8988T (cell line): ENCODE results near the gene GGNBP2.
"Not testable (repeated sequence)": the region's sequence is repeated elsewhere in the genome, so short reads cannot be mapped to it uniquely, and the experiment has no call there.

Source experiments
- DNase-seq: peaks from one replicate; pipeline ENCODE4 v3.0.0; 2011

The GGNBP2 gene, protein sequence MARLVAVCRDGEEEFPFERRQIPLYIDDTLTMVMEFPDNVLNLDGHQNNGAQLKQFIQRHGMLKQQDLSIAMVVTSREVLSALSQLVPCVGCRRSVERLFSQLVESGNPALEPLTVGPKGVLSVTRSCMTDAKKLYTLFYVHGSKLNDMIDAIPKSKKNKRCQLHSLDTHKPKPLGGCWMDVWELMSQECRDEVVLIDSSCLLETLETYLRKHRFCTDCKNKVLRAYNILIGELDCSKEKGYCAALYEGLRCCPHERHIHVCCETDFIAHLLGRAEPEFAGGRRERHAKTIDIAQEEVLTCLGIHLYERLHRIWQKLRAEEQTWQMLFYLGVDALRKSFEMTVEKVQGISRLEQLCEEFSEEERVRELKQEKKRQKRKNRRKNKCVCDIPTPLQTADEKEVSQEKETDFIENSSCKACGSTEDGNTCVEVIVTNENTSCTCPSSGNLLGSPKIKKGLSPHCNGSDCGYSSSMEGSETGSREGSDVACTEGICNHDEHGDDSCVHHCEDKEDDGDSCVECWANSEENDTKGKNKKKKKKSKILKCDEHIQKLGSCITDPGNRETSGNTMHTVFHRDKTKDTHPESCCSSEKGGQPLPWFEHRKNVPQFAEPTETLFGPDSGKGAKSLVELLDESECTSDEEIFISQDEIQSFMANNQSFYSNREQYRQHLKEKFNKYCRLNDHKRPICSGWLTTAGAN

DNA sequence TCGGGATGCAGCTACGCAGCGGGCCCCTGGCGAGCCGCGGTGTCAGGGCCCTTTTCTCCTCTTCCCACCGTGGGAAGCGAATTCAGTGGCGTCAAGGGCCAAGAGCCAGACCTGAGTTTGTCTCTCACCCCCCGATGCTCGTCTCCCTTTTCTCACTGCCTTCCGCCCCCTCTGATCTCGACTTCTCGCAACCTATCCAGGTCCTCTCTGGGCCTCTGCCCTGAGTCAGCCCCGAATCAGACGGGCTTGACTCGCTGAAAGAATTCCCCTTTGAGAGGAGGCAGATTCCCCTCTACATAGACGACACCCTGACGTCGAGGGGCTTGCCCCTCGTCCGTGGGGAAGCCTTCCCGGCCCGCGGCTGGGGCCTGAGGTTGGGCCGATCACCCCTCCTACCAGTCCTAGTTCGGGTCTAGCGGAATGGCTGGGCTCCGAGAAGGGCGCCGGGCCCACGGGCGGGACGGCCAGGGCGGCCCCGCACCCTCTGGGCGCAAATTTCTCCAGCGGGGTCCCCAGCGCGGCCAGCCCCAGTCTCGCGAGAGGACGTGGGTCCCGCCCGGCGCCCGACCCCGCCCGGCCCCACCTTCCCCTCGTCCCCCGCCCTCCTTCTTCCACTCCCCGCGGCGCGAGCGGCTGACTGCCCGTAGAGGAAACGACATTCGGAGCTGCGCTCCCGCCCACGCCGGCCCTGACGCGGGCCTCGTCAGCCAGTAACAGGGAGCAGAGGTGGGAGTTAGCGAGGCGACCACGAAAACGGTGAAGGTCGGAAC, at the start of gene GGNBP2:
Gene GGNBP2, plus strand, starts transcription at position 613 of the 770 bp plus-strand sequence. CDS start 806 bp downstream, outside the sequence.
- peak; percentile 54 for DNase-seq

DNA sequence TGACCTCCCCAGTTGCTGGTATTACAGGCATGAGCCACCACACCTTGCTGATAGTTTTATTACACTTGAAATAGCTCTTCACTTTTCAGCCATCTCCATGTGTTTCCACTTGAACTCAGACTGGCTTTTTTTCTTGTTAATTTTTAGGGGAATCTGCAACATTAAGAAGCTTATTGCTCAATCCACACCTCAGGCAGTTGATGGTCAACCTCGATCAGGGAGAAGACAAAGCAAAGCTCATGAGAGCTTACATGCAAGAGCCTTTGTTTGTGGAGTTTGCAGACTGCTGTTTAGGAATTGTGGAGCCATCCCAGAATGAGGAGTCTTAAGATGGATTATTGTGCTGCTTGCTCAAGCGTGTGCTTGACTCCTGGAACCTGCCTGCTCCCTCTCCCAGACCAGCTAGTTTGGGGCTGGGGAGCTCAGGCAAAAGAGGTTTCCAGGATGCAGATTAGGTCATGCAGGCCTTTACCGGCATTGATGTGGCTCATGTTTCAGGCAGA, 49.6 kb upstream of the GGNBP2 start:
- DNase-seq = no peak

DNA sequence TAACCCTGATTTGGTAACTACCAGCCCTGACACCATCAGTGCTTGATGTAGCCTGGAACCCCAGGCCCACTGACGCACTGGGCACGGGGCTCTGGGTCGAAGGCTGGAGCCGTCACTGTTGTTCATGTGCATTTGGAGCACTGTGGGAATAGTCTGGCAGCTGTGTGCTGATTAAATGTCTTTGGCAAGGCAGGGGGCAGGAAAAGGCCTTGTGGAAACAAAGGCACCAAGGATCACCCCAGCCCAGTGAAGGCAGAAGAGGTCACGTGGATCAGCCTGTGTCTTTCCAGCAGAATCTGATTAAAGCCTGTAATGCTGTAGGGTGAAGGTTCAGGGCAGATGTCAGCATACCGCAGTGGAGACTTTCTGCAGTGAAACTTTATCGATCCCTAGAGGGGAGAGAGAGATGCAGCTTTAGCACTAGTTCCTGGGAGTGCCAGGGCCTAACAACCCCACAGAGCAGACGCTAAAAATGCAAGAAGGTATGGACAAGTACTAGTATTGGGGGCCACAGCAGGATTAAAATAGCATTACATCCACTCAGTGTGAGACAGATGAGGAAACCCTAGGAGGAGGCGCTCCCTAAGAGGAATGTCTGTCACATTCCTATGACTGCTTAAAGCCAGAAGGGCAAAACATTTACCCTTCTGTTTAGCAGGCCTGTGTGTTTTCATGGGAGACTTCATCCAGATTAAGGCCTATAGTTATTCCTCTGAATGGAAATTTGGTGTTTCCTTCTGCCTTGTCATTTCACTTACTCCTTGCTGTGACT, 48.5 kb upstream of the GGNBP2 start:
- no peak for DNase-seq

DNA sequence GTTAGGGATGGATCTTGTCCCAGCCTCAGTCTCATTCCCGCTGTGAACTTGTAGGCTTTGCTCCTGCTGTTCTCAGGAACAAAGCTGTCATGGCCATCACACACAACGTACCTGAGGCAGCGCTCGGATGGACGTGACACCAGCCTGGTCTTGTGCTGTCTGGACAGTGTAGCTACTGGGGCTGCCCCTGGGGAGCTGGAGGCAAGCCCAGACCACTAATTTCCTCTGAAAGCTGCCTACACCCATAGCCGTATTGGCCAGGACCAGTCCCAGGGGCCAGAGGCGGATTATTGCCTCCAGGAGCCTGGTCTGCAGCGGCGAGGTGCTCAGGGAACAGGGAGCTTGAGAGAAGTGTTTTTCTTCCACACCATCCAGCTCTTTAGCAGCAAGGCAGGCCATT, 46.6 kb upstream of the GGNBP2 start:
- no peak for DNase-seq

DNA sequence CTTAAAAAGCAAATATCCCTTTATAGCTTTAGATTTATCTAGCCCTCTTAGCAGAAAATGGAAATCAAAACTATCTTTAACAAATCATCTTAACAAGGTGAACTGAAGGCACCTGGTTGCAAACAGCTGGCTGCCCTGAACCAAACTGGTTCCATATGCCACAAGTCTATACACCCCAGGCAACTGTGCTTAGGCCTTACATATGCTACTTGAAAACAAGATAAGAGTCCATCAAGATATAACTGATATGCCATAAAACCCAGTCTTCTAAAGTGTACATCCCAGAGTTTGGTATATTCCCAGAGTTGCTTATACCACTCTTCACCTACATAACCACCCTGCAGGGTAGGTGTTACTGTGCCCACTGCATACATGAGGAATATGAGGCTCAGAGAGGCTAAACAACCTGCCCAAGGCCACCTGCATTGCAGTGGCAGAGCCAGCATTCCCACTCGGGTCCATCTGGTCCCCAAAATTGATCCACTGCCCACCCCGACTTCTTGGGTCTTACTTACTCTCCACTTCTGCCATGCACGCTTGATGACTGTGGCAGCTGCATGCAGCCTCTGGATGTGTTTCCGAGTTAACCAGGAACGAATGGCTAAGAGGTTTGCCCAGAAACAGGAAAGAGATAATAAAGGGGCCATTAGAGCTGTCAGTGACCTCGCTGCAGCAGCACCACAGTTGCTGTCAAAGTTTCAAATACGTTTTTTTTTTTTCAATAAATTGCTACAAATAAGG, 46.0 kb upstream of the GGNBP2 start:
- no peak for DNase-seq

DNA sequence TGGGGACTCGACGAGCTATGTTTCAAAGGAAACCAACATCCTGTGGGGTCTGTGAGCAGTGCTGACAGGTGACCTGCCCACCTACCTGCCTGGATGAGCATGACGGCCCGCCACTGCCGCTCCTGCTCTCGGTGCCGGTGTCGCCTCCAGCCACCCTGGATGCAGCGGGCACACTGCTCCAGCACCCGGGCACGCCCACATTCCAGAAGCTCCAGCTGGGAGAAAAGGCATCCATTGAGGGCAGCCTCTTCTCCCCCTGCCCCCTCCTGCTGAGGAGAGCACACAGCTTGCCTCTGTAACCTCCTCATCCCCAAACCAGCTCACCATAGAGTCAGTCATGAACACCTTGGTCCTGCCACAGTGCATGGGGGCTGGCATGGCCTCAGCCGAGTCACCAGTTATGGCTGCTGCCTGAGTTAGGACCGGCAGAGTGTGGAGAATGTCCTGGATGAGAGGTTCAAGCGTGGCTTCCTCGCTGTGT, 43.9 kb upstream of the GGNBP2 start:
- DNase-seq = no peak

DNA sequence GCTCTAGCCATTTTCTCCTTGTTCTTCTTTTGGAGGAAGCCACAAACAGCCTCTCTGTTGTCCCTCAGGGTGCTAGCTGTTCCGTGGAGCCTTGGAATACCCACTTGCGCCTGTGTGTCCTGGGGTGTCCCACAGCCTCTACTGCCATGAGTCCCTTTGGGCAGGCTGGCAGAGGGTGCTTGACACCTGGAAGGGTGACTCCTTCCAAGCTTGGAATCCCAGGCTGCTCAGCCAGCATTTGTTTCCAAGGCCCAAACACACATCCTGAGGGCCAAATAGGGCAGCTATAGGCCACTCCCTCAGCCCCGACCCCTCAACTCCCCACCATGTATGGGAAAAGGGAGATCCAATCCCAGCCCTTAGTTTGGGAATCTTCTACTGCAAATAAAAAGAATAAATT, 43.4 kb upstream of the GGNBP2 start:
- DNase-seq = no peak

DNA sequence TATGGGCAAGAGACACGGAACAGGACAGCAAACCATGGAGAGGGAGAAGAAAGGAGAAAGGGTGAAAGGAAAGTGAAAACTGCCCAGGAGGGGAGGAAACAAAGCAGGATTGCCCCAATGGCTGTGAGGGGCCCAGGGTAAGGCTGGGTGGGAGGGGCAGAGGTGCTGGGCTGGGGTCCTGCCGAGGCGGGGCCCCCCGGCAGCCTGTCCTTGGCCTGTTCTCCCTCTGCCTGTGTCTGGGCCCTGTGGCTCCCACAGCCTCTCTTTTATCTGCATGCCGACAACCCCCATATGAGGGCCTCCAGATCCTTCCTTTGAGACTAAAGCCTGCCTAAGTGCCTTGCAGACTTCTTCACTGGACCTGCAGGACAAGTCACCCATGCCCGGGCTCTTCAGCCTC, 42.8 kb upstream of the GGNBP2 start:
- no peak for DNase-seq

DNA sequence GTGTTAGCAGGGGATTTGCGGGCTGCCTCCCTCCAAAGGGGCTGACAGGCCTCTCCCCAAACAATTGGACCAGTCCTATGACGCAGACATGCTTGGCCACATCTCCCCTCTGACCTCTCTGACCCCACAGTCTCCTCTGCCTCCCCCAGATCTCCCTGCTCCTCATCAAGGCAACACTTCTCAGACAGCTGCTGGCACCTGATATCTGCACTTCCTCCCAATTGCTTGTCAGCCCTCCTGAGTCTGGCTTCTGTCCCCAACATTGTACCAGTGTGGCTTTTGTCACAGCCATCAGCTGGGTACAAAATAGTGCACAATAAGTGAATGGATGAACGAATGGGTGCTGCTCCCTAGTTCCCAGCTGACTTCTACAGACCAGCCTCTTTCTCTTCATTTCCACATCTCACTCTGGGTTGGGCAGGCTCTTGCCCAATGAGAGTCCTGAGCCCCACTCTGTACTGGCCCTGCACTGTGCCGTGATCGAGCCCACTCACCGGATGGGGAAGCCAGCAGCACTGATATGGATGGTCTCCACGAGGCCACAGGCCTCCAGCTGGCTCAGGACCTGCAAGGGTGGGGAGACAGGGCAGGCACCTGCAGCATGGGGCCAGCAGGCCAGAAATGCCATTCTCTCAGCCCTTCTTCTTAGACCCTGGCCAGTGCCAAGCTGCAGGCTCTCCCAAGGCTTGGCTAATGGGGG, 41.1 kb upstream of the GGNBP2 start:
- DNase-seq = no peak

DNA sequence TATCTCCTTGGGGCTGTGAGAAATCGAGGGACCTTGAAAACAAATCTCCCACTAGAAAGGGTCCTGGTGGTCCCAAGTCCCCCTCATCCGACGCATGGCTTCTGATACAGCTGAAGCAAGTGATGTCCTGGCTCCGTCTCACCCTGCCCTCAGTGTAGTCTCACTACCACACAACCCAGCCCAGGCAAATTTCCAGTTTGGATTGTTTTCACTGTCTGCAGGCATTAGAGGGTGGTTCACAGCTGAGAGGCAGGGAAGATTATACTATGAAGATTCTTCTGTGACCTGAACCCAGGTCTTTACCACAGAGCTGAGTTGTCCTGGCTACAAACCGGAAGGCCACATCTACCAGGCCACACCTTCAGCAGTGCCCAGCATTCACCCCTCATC, 40.6 kb upstream of the GGNBP2 start:
- DNase-seq = no peak

DNA sequence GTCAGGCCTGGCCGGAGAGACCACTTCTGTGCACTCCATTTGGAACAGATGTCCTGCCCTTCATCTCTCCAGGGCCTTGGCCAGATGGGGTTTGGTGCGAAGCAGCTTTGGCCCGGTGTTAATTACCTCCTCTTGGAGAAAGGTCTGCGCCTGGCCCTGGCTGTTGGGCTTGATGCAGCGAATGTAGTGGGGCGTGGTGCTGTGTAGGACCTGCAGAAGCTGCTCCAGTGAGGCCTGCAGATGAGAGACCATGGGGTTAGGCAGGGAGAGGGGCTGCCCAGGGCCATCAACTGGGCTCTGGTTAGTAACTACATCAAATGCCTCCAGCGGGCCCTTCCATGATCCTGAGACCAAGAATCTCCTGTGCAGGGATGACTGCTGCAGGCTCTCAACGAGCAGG, 39.5 kb upstream of the GGNBP2 start:
- no peak for DNase-seq

DNA sequence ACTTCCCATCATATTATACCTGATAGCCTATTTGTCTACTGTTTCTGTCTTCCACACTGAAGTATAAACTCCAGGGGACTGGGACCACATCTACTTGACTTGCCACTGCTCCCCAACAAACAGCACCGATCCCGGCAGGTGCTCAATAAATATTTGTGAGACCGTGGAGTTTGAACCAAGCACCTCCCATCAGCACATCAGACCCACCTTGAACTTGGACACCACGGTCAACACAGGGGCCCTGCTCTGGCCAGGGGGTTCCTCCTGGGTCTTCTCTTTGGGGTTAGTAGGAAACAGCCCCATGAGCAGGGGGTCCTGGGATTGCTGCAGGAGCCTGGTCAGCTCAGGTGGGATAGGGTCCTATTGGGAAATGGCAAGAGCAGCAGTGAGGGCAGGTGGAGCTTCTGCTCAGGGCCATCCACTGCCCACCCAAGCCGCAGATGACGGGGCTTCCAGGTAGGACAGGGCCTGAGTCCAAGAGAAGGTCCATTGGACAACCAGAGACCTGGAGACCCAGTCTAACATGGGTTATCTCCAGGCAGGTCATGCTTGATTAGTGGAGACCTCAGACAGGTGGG, 38.4 kb upstream of the GGNBP2 start:
- DNase-seq = no peak

DNA sequence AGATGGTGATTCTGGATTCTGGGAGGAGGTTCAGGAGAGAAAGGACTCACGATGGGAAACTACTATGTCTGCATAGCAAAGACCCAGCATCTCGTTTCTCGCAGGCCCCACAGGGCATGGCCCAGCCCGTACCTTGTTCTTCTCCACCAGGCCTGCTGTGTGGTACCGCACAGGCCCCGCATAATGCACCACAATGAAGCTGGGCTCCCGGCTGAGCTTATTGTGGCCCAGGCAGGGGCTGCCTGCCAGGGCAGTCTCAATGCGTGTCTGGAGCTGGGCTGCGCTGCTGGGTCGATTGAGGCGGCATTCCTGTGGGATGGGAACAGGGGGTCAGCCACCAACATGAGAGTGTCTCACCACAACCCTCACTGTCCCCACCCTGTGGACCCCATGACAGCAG, 37.9 kb upstream of the GGNBP2 start:
- DNase-seq = no peak

DNA sequence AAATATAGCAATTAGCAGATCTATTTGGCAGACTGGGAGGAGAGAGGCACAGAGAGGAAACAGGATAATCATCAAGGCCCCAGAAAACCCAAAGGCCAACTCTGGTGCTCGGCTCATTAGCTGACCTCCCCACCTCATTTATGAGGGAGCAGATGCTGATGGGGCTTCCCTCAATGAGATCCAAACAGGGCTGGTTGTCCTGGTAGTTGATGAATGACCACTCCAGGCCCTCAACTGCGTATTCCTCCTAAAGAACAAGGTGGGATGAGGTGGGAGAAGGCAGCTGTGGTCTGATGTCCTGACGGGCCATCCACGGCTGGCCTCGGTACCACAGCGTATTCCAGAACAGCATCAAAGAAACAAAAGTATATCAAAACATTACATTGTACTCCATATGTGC, 37.5 kb upstream of the GGNBP2 start:
- no peak for DNase-seq

DNA sequence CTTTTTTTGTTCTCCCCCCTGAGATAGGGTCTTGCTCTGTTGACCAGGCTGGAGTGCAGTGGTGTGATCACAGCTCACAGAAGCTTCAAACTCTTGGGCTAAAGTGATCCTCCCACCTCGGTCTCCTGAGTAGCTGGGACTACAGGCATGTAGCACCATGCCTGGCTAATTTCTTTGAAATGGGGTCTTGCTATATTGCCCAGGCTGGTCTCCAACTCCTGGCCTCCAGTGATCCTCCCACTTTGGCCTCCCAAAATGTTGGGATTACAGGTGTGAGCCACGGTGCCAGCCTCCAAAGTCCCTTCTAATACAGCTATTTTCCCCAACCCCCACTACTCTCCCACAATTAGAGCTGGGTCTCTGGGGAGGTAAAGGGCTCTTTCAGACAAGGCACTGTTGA, 36.3 kb upstream of the GGNBP2 start:
- DNase-seq = not testable (repeated sequence)

DNA sequence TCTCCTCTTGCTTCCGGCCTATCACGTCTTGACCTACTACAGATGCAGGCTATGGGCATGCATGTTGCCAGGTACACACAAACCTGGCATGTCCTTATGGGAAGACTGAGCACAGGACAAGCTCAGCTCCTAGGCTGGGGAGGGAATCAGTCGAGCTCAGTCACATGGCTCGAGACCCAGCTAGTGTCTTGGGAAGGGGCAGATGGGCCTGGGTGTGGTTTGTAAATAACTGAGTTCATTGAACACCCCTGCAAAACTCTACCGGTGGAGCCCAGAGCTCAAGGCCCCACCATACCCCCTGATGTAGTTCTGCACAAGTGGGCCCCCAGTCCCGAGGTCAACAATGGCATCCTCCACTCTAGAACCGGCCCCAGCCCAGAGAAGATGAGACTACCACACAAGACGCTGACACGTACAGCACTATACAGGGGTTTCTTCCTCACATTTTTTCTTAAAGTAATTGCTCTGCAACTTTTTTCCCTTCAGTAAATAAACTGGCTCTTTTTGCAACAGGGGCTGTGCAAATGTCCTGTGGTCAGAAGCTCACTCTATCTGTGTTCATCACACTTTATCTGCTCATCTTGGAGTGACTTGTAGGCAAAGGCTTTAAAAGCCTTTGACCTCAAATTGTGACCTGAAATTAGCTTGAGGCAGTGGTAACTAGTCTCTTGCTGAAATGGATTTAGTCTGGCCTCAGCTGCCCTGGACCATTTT, 35.3 kb upstream of the GGNBP2 start:
- no peak for DNase-seq

DNA sequence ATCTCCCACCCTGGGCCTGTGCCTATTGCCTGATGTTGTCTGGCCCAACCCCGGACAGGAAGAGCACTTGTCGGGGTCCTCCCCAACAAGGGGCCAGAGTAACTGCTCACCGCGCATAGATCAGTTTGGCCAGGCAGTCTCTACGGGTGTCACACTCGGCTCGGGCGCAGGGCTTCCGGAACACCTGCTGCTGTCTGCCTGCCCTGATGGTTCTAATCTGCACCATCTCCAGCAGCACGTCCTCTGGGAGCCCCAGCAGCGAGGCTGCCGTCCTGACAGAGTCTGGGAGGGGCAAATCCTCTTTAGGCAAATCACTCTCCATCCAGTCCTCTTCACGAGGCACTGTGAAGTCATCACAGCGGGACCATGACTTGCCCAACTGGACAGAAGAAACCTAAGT, 34.1 kb upstream of the GGNBP2 start:
- DNase-seq = no peak

DNA sequence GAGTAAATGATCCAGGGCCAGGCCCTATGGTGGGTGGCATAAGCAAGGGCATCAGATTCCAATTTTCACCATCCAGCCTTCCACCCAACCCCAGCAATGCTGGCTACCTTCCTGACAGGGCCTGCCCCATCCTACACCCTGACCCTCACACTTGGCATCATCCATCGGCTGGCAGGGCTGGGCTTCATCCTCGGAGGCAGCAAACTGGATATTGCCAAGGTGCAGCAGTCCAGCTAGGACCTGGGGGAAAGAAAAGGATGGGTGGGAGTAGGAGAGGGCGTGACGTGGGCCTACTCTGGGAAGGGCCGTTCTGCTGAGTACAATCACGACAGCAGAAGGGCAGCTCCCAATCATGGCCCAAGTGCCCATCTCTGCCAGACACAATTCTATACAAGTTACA, 33.5 kb upstream of the GGNBP2 start:
- DNase-seq = no peak

DNA sequence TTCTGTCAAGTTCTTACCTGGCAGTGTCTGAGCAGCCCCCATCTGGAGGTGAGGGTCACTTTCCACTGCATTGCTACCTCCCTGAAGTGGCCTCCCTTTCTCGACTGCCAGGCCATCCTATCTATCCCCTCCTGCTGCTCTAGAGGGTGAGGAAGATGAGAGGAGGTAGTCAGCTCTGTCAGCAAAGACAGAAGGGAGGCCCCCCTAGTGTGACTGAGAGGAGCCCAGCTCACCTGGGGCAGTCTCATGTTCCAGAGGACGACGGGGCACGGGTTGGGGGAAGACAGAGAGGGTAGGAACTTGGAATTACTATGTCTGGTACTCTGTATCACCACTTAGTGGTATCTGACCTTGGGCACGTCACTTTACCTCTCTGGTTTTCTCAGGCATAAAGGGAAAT, 32.1 kb upstream of the GGNBP2 start:
- no peak for DNase-seq

DNA sequence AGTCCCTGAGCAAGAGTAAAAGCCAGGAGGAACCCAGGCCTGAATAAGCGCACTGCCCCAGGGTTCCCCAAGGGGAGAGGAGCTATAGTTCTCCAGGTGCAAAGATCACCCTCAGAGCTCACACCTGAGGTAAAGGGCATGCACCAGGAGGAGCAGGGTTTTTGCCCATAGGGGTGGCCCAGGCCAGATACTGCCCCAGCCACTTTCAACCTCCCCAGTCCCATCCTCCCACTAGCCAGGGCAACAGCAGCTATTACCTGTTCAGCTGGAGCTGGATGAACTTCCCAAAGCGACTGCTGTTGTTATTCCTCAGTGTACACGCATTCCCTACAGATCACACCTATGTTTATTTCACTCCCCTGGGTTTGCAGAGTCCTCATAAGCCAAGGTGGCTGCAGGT, 29.9 kb upstream of the GGNBP2 start:
- no peak for DNase-seq
